ENCODE data around the gene MIER2.
"Not testable (repeated sequence)": the region's sequence is repeated elsewhere in the genome, so short reads cannot be mapped to it uniquely, and the experiment has no call there.

Gene MIER2

DNA sequence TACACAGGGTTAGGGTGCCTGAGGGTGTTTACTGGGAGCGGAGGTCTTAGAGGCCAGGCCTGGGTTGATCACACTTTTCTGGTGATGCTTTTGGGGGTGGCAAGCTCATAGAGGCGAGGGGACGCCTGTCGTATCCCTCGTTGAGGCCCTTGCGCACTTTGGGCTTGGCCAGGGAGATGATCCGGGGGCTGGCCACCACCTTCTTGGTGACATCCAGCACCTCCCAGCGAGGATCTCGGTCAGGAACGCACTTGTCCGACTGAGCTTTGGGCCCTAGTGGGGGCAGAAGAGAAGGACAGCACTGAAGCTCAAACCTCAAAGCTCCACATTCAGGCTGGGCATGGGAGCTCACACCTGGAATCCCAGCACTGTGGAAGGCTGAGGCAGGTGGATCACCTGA lies 17.6 kb upstream of the MIER2 start:
- no peak for DNase-seq (ENCODE audit: low spot score)

DNA sequence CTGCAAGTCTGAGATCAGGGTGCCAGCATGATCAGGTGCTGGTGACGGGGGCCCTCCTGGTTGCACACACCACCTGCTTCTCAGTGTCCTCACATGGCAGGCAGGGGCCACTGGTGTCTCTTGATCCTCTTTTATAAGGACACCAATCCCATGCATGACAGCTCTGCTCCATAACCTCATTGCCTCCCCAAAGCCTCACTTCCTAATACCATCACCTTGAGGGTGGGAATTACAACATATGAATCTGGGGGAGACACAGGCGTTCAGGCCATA lies 15.0 kb upstream of the MIER2 start:
- no peak for DNase-seq (ENCODE audit: low spot score)

DNA sequence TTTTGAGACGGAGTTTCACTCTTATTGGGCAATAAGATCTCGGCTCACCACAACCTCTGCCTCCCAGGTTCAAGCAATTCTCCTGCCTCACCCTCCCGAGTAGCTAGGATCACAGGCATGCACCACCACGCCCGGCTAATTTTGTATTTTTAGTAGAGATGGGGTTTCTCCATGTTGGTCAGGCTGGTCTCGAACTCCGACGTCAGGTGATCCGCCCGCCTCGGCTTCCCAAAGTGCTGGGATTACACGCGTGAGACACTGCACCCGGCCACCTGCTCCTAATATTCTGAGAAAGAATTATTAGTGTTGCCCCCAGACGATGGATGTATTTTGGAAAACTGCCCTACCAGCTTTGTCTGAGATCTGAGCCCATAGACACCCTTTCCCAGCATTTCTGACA lies 10.9 kb upstream of the MIER2 start:
- DNase-seq (ENCODE audit: low spot score): not testable (repeated sequence)

- DNase-seq (ENCODE audit: low spot score): no peak
These were observed 10.5 kb upstream of the MIER2 start for GRCh38 chr19:355134-355533.

- no peak for DNase-seq (ENCODE audit: low spot score)
These were observed 7.5 kb upstream of the MIER2 start for GRCh38 chr19:351976-352625.

DNA sequence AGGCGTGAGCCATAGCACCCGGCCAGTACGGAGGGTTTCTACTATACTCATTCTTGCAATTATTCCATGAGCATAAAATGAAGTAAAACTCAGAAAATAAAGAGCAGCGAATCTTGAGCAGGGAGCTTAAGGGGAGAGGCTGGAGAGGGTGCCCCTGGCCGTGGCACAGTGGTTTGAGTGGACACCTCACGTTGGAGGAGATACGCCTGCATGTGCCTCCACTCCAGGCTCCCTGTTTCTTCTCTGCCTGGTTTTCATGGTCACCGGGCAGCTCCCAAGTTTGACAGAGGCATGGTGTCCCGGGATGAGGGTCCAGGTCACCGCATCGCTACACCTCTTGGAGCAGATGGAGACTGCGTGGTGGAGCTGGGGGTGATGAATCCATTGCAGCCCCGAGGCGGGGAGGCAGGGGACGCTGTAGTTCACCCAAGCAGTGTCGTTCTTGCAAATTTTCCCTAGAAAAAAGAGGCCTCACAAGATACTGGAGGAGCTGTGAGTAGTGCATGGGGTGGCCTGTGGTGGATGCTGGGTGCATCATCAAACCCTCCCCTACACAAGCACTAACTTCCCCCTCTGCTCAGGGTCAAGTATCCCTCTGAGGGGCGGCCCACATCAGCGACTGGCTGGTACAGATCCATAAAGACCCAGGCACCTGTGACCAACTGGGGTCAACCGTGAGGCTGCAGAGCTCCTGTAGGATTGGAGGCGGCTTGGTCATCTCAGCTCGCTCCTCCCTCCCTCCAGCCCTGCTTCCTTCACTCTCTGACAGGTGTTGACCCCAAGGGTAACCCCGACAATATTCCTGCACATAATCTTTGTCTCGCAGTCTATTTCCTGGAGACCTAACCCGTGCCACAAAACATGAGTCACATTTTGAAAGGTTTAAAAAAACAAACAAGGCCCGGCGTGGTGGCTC lies 3.6 kb upstream of the MIER2 start:
- DNase-seq (ENCODE audit: low spot score): no peak

- DNase-seq (ENCODE audit: low spot score): no peak
These were observed 804 bp upstream of the MIER2 start for GRCh38 chr19:345320-345879.

DNA sequence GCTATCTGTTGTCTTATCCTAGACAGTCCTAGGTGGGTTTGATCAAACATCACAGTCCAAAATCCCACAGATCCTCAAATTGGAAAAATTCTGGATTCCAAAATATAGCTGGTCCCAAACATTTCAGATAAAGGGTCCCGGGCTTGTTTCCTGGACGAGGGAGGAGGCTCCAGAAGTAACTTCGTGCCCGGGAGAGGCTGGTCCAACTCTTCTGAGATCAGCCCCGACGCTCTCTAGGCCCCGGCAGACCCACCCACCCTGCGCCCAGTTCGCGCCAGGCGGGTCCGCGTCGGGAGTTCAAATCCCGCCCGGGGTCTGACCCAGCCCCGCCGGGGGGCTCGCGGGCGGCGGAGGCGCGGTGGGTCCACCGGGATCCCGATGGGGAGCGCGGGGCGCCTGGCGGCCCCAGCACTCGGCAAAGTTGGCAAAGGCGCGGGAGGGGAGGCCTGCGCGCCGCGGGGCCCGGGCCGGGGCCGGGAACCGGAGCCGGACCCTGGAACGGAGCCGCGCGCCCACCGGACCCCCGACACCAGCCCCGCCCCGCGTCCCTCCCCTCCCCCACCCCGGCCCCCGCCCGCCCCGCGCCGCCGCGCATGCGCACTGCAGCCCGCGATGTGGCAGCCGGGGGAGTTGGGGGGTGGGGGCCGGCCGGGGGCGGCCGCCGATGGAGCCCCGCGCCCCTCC lies 513 bp downstream of the MIER2 start:
- peak; percentile 87 for DNase-seq (ENCODE audit: low spot score)

DNA sequence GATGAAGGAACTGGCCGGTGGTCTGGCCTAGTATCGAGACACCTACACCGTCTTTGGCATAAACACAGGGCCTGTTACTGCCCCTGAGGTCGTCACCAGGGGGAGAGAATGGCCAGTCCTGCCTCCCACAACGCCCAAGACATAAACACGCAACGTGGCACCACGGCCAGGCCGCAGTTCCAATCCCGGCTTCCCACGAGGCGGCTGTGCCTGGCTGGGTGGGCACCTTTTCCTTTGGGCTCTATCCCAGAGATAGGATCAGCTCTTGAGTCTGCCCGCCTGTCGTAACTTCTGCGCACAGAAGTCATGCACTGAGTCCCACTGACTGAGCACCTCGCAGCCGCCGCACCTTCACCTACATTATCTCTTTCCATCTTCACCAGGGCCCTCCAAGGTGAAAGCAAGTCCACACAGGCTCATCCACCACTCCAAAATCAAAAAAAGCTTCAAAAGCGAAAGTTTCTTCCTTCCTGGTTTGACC lies 1.1 kb downstream of the MIER2 start:
- no peak for DNase-seq (ENCODE audit: low spot score)

GRCh38 chr19:342801-343421 lies 1.7 kb downstream of the MIER2 start:
- DNase-seq (ENCODE audit: low spot score): no peak

DNA sequence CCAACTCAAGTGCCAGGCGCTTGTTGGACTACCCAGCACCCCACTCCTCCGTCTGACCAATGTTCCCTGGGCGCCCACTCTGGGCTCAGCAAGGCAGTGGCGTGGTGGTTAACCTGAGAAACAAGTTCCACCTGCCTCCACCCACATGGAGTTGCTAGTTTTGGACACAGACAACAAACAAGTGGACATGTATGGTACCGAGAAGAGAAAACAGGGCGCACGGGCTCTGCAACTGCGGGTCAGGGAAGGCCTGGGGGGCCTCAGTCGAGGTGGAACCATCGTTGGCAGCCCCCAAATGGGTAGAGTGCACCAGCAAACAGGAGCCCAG lies 2.5 kb downstream of the MIER2 start:
- DNase-seq (ENCODE audit: low spot score): no peak

DNA sequence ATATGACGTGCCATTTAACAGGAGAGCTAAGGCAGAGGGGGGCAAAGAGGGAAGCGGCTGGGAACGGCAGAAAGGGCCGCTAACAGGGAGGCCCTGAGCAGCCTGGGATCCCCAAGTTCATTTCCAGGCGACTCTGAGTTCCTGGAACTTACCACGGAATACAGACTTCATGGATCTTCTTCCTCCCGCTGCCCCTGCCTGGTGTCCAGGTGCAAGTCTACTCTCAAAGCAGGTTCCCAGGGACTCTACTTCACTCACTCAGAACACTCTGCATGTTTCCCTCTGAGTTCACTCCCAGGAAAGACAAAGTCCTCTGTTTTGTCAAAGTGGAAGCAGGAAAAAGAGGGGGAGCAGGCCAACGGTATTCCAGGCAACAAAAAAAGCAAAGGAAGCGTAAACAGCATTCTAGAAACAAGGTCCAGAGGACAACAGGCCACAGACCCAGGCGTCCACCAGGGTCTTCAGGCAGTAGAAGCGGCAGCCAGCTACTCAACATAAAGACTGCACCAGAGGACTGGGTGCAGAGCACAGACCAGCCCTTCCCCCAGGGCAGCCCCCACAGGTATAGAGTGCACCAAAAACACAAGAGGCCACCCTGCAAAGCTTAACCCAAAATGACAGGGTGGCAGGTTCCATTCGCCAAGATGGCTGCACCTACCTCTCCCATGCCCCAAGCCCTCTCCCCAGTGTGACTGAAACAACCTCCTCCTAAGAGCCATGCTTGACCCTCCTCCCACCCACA lies 3.0 kb downstream of the MIER2 start:
- no peak for DNase-seq (ENCODE audit: low spot score)

DNA sequence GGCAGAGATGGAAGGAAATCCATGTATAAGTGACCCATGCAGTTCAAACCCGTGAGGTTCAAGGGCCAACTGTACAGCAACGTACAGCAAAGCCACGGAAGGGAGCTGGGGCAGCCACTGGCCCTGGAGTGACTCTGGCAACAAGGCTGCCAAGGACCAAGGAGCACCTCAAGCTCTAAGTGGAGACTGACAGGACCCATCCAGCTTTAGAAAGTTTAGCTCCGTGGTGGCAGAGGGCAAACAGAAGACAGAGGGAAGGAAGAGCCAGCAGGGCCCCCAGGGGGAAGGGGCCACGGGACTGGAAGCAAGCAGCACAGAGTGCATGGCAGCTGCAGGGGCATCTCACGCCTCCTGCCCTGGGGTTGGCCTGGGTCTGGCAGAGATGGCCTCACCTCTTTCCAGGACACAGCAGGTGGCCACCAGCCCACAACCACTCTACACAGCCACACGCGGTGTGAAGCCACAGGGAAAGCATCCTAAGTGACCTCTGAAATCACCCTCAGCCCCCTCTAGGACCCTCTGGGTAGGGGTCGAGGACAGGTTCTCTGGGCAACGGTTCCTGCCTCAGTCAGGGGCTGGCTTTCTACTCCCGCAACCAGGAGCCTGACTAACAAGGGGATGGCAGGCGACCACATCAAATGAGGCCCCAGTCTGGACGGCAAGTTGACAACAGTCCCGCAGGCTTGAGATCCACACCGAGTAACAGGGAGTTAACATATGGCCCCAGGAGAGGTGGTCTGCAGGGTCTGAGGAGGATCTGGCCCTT lies 3.8 kb downstream of the MIER2 start:
- no peak for DNase-seq (ENCODE audit: low spot score)

DNA sequence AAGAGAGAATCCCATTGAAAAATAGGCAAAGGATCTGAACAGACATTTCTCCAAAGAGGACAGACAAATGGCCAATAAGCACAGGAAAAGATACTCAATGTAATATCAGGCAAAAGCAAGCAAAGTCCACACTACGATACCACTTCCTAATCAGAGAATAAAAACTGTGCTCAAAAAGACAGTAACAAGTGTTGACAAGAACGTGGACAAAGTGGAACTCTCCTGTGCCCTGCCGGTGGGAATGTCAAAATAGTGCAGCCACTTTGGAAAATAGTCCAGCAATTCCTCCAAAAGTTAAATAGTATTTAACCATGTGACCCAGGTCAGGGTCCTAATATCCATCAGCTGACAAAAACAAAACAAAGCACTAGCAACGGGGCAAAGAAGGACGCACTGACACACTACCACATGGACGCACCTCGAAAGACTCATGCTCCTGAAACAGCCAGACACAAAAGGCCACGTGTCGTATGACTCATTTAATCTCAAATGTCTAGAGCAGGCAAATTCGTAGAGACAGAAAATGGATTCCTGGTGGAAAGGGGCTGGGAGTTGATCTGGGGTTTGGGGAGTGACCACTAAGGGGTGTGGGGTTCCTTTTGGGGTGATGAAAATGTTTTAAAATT lies 5.2 kb downstream of the MIER2 start:
- DNase-seq (ENCODE audit: low spot score): no peak

DNA sequence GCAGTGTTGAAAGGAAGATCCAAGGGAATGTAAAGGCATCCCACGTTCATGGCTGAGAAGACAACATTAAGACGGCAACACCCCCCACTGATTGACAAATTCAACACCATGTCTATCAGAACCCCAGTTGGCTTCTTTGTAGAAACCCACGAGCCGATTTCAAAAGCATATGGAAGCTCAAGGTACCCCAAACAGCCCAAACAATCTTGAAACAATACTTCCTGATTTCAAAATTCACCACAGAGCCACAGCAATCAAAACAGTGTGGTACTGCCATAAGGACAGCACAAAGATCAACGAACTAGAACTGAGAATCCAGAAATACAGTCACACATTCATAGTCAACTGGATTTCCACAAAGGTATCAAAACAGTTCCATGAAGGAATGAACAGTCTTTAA lies 6.2 kb downstream of the MIER2 start:
- DNase-seq (ENCODE audit: low spot score): no peak

DNA sequence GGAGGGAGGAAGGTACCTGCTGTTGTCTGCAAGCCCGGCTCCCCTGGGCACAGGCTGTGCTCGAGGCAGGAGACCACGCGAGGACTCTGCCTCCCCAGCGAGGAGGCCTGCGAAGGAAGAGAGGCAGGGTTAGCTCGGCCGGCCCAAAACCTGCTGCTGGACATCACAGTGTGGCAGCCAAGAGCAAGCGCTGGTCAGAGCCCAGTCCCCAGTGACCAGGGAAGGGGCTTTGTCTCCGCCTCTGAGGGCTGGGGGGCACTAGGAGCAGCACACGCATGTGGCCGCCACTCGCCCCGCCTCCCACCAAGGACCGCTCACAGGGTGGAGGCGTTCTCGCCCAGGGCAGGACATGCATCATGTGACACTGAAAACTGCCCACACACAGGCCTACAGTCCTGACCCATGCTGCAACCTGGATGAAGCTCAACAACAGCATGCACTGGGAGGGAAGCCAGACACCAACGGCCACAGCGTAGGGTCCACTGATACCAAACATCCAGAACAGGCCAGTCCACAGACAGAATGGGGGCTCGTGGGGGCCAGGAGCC lies 8.5 kb downstream of the MIER2 start:
- DNase-seq (ENCODE audit: low spot score): no peak

- no peak for DNase-seq (ENCODE audit: low spot score)
These were observed 9.0 kb downstream of the MIER2 start for GRCh38 chr19:335486-336066.

DNA sequence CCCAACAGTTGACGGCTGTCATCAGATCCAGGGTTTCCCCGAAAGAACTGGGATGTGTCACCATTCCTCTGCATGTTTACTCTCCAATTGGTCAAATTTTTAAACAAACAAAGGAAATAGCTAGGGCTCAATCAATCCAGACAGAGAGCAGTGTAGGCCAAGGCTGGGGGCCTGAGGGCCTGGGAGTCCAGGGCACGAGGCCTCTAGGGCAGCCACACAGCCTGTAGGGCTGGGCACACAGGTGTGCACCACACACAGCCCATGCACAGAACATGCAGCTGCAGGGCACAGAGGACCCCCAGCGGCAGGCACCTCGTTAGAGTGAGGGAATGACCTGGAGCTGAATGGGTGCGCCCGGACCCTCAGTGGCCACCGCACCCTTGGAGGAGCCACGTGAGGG lies 9.5 kb downstream of the MIER2 start:
- DNase-seq (ENCODE audit: low spot score): peak; percentile 42

DNA sequence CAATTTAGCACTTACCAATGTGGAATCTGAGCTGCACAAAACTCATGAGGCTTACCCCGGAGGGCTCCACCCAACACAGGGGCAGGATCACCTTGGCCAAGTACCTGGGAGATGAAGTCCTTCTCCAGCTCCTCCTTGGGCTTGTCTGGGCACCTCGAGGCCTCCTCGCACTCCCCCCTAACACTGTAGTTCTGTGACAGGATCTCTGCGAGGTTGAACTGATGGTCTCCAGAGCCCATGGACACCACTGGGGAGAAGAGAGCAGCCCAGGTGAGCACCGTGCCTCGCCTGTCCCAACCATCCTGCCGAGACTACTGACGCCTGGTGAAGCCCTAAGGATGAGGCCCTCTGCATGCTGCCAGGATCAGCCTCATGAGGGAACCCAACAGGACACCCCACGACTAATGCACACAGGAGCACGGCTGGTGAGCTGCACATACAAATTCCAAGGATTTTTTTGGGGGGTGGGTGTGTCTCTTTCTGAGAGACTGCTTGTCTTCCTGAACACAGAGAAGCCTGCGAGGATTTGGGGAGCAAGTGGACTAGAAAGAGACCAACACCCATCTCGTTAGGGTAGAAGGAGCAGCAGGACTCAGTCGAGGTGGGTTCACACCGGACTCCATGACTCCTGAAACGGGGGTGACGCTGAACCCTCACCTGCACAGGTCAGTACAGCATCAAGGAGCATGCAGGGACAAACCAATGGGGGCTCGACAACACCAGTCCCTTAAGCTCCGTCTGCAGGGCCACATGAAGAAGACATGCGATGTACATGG lies 10.1 kb downstream of the MIER2 start:
- no peak for DNase-seq (ENCODE audit: low spot score)

All from HuH-7.5 (cell line).